Measurements from ENCODE around the gene ADAMTSL2. TPM values are rescaled to one million over a fixed set of nuclear protein-coding genes. Genes with fewer than 3 reads are reported as not detected.

ADAMTSL2 gene
- total RNA-seq, 4 donors from 2014 or later = 0.64 to 2.4 (median 1.5) TPM

DNA sequence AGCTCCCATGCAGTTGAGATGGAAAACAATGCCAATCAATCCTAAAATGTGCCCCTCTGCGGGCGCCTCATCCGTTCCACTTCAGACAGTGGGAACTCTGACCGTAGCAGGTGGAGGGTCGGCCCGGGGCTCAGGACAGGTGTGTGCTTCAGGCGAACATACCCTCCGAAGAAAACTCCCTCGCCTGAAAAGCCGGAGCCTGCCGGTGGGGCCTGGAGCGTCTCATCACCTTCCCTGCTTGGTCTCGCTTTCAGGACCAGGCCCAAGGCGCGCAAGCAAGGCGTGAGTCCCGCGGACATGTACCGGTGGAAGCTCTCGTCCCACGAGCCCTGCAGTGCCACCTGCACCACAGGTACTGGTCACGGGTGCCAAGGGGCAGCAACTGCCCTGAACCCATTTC, 26.4 kb downstream of the ADAMTSL2 start:
- in situ Hi-C loops (cut with MboI; ENCODE audit: low pct_ligation_motif_present in 1 of 4, low pct_unique_long_range_greater_than_20kb in 1 of 4, low sequenced_read_pairs in 3 of 4) = no loop called here
- no peak overlapping the region for H3K4me3 ChIP-seq
- no peak overlapping the region for H3K27ac ChIP-seq
- intact Hi-C loops (cut with DNase I; ENCODE audit: low total_unique reads) = no loop called here
- H3K9me3 ChIP-seq = no peaks in the 10 kb centered on the region
- WGBS, 2 donors (ENCODE audit: low coverage in 1 of 2) = 96% methylated on average over 22 of the region's 22 CpGs; no CpG with 5 or more reads in 1 of the 2 donors
- TF ChIP-seq EP300 (IDR thresholded peaks at IDR 0.05; ENCODE audit: low read depth) (no peak), POLR2AphosphoS5 (IDR thresholded peaks at IDR 0.05) (no peak), POLR2A (IDR thresholded peaks at IDR 0.05) (no peak)
- TF ChIP-seq, protein P1, sequence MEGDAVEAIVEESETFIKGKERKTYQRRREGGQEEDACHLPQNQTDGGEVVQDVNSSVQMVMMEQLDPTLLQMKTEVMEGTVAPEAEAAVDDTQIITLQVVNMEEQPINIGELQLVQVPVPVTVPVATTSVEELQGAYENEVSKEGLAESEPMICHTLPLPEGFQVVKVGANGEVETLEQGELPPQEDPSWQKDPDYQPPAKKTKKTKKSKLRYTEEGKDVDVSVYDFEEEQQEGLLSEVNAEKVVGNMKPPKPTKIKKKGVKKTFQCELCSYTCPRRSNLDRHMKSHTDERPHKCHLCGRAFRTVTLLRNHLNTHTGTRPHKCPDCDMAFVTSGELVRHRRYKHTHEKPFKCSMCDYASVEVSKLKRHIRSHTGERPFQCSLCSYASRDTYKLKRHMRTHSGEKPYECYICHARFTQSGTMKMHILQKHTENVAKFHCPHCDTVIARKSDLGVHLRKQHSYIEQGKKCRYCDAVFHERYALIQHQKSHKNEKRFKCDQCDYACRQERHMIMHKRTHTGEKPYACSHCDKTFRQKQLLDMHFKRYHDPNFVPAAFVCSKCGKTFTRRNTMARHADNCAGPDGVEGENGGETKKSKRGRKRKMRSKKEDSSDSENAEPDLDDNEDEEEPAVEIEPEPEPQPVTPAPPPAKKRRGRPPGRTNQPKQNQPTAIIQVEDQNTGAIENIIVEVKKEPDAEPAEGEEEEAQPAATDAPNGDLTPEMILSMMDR (IDR thresholded peaks at IDR 0.05) = no peak
- H3K36me3 ChIP-seq = no peaks in the 10 kb centered on the region
- no peaks in the 10 kb centered on the region for H3K27me3 ChIP-seq
- no peak for DNase-seq
- peaks cover 7 to 27% (median 10%) of the 10 kb centered on the region in 4 donors for H3K4me1 ChIP-seq

DNA sequence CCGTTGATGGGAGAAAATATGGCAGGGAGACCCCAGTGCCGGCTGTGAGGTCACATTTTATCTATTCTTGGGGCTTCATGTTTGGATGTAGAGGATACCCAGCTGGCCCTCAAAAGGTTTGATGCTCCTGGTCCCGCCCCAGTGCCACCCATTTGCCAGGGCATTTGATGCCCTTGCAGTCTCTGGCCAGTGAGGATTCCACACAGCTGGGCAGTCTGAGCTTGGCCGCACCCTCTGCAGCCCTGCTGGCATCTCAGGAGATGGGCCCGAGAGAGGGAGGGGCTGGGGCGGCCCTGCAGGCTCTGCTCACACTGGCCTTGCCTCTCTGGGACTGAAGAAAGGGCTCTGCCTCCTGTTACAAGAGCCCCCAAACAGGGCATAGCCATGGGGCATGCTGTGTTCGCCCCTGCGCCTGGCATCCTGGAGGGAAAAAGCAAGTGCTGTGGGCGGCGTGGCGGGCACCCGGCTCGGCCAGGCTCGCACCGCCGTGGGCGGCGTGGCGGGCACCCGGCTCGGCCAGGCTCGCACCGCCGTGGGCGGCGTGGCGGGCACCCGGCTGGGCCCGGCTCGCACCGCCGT, 27.6 kb downstream of the ADAMTSL2 start:
- intact Hi-C loops (cut with DNase I; ENCODE audit: low total_unique reads) = no loop called here
- H3K4me1 ChIP-seq = peaks cover 7 to 27% (median 10%) of the 10 kb centered on the region in 4 donors

DNA sequence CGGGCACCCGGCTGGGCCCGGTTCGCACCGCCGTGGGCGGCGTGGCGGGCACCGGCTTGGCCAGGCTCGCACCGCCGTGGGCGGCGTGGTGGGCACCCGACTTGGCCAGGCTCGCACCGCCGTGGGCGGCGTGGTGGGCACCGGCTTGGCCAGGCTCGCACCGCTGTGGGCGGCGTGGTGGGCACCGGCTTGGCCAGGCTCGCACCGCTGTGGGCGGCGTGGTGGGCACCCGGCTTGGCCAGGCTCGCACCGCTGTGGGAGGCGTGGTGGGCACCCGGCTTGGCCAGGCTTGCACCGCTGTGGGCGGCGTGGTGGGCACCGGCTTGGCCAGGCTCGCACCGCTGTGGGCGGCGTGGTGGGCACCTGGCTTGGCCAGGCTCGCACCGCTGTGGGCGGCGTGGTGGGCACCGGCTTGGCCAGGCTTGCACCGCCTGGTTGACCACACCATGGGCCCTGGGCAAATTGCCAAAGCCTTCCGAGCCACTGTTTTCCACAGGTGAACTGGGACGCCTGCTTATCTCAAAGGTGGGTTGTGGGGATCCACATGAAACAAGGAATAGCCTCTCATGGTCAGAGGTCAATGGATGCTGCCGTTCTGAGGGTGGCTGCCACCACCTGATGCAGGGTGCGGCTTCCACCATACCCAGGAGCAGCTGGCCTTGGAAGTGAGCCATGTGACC, 28.2 kb downstream of the ADAMTSL2 start:
- no peak for DNase-seq
- 86% methylated on average over 22 of the region's 54 CpGs; no CpG with 5 or more reads in 1 of the 2 donors for WGBS, 2 donors (ENCODE audit: low coverage in 1 of 2)
- H3K4me1 ChIP-seq = peaks cover 7 to 26% (median 10%) of the 10 kb centered on the region in 4 donors
- TF ChIP-seq, protein P1 (IDR thresholded peaks at IDR 0.05) = no peak
- no peak for TF ChIP-seq EP300 (IDR thresholded peaks at IDR 0.05; ENCODE audit: low read depth)
- no peak for TF ChIP-seq POLR2A (IDR thresholded peaks at IDR 0.05)
- in situ Hi-C loops (cut with MboI; ENCODE audit: low pct_ligation_motif_present in 1 of 4, low pct_unique_long_range_greater_than_20kb in 1 of 4, low sequenced_read_pairs in 3 of 4) (no loop called here), intact Hi-C loops (cut with DNase I; ENCODE audit: low total_unique reads) (no loop called here)
- no peaks in the 10 kb centered on the region for H3K9me3 ChIP-seq
- H3K4me3 ChIP-seq = no peak overlapping the region
- H3K27me3 ChIP-seq = no peaks in the 10 kb centered on the region
- peak overlapping the region in 2 of 4 donors; percentile 5 to 62 for H3K27ac ChIP-seq
- H3K36me3 ChIP-seq = no peaks in the 10 kb centered on the region

More for the DNA sequence above, 27.6 kb downstream of the ADAMTSL2 start:
- no peak overlapping the region for H3K4me3 ChIP-seq
- WGBS, 2 donors (ENCODE audit: low coverage in 1 of 2) = 93% methylated on average over 10 of the region's 32 CpGs; no CpG with 5 or more reads in 1 of the 2 donors
- H3K27me3 ChIP-seq = no peaks in the 10 kb centered on the region
- no peak overlapping the region for H3K27ac ChIP-seq
- H3K36me3 ChIP-seq = no peaks in the 10 kb centered on the region
- H3K9me3 ChIP-seq = no peaks in the 10 kb centered on the region
- TF ChIP-seq POLR2AphosphoS5 (IDR thresholded peaks at IDR 0.05) (no peak), POLR2A (IDR thresholded peaks at IDR 0.05) (no peak), EP300 (IDR thresholded peaks at IDR 0.05; ENCODE audit: low read depth) (no peak)
- TF ChIP-seq, protein P1 (IDR thresholded peaks at IDR 0.05) = no peak
- DNase-seq = no peak
- in situ Hi-C loops (cut with MboI; ENCODE audit: low pct_ligation_motif_present in 1 of 4, low pct_unique_long_range_greater_than_20kb in 1 of 4, low sequenced_read_pairs in 3 of 4) = no loop called here

DNA sequence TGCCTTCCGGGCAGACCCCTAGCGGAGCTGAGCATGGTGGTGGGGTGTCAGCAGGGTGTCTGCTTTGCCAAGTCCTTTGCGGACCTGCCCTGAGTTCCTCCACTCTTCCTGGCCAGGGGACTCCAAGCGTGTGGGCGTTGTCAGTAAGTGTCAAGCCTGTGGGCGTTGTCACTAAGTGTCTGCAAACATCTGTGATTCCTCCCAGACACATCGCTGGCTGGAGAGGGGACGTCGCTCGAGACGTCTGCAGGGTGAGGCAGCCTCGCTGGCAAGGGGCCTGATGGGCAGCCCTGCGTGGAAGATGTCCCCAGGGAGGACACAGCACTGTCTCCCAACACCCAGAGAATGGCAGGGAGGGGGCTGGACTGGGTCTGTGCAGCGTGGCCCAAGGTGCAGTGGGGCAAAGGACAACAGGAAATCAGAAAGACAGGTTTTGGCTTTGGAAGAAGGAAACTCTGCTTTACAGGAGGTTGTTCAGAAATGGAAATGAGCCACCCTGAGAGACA, 28.8 kb downstream of the ADAMTSL2 start:
- intact Hi-C loops (cut with DNase I; ENCODE audit: low total_unique reads) (no loop called here), in situ Hi-C loops (cut with MboI; ENCODE audit: low pct_ligation_motif_present in 1 of 4, low pct_unique_long_range_greater_than_20kb in 1 of 4, low sequenced_read_pairs in 3 of 4) (no loop called here)
- Histone ChIP-seq H3K9me3 (no peaks in the 10 kb centered on the region), H3K4me3 (no peak overlapping the region), H3K27ac (peak overlapping the region in 2 of 4 donors; percentile 5 to 62), H3K4me1 (peaks cover 7 to 21% (median 9%) of the 10 kb centered on the region in 4 donors), H3K36me3 (no peaks in the 10 kb centered on the region), H3K27me3 (no peaks in the 10 kb centered on the region)
- 12% methylated on average over 13 of the region's 14 CpGs; no CpG with 5 or more reads in 1 of the 2 donors for WGBS, 2 donors (ENCODE audit: low coverage in 1 of 2)
- TF ChIP-seq, protein P1 (IDR thresholded peaks at IDR 0.05) = no peak
- peak; percentile 7 to 31 (median 20) for TF ChIP-seq POLR2AphosphoS5 (IDR thresholded peaks at IDR 0.05)
- DNase-seq = peak; percentile 72
